GM19099 (cell line): ENCODE results near the gene CAMK2G.

Experiments used
- POLR2A ChIP-seq: IDR thresholded peaks from 3 replicates; pipeline ENCODE4 v1.6.1; 2011; ENCODE audit warnings: low read depth; ENCODE audit not compliant: insufficient read length; ENCODE audit errors: extremely low read depth

Gene CAMK2G

DNA sequence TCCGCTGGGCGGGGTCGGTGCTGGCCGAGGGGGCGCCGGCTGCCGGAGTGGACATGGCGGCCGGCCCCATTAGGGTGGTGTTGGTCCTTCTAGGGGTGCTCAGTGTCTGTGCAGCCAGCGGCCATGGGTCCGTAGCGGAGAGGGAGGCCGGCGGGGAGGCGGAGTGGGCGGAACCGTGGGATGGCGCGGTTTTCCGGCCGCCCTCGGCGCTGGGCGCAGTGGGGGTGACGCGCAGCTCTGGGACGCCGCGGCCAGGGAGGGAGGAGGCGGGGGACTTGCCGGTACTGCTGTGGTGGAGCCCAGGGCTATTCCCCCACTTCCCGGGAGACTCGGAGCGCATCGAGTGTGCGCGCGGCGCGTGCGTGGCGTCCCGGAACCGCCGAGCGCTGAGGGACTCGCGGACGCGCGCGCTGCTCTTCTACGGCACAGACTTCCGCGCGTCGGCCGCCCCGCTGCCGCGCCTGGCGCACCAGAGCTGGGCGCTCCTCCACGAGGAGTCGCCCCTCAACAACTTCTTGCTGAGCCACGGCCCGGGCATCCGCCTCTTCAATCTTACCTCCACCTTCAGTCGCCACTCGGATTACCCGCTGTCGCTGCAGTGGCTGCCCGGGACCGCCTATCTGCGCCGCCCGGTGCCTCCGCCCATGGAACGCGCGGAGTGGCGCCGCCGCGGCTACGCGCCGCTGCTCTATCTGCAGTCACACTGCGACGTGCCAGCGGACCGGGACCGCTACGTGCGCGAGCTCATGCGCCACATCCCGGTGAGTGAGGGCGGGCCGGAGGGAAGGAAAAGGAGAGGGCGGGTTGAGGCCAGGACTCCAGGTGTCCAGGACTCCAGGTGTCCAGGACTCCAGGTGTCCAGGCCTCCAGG is 101.8 kb downstream of the CAMK2G start:
- TF ChIP-seq POLR2A, result no peak

DNA sequence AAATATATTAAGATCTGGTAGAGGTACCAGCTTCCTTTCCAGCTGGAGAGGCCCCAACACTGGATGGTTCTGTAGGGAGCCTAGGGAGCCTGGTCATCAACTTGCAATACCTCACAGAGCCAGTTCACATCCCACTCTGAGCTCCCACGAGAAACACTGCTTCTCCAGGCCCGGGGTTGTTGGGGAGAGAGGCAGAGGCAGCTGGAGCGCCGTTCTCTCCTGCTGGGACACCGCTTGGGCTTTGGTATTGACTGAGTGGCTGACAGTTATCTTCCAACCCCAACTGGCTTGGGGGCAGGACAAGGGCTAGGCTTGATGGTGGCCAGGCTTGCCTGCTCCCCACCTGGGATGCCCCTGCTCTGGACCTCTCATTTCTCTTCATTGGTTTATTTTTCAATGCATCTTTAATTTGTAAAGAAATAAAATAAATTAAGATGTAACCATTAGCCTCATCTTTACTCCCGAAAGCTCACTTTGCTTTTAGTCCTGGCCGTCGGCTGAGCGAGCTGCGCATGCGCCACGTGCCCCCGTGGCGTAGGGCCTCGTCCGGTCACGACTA is 102.6 kb downstream of the CAMK2G start:
- TF ChIP-seq POLR2A, result no peak

- TF ChIP-seq POLR2A, result peak; percentile 24
Measured at GRCh38 chr10:73769396-73769795, 105.0 kb downstream of the CAMK2G start.

- no peak for TF ChIP-seq POLR2A
Measured at GRCh38 chr10:73768881-73769280, 105.5 kb downstream of the CAMK2G start.

- no peak for TF ChIP-seq POLR2A
Measured at GRCh38 chr10:73765066-73765465, 109.3 kb downstream of the CAMK2G start.

- TF ChIP-seq POLR2A, result no peak
Measured at GRCh38 chr10:73763343-73763742, 111.0 kb downstream of the CAMK2G start.

- TF ChIP-seq POLR2A, result no peak
Measured at GRCh38 chr10:73762915-73763314, 111.4 kb downstream of the CAMK2G start.
